GM10248 (cell line): Measurements from ENCODE around the gene UBXN2A.
A peak's percentile ranks its signal among the peaks of the same experiment; 100 is the strongest.
"Not testable (repeated sequence)": the region's sequence is repeated elsewhere in the genome, so short reads cannot be mapped to it uniquely, and the experiment has no call there.

Experiments
- CTCF ChIA-PET: fragments of 300-600 bp; sonication (Branson Sonifier 250); formaldehyde crosslinking; extraction: SDS; loops from one replicate; lab custom pipeline; 2021; ENCODE audit warnings: antibody characterized with exemption; lab: Yijun Ruan, JAX
- POLR2A ChIA-PET: fragments of 350-650 bp; sonication (Branson Sonifier 250); formaldehyde crosslinking; extraction: SDS; loops from one replicate; lab custom pipeline; 2020; ENCODE audit warnings: antibody characterized with exemption; lab: Yijun Ruan, JAX
- DNase-seq: peaks from one replicate; pipeline ENCODE4 v3.0.0; 2012; ENCODE audit errors: extremely low spot score
- TF ChIP-seq, protein P1 (sequence below): IDR thresholded peaks from 2 replicates; pipeline ENCODE4 v1.5.1; 2012; ENCODE audit warnings: mild to moderate bottlenecking, low read depth; ENCODE audit errors: extremely low read depth, missing control alignments, control extremely low read depth

UBXN2A gene

DNA sequence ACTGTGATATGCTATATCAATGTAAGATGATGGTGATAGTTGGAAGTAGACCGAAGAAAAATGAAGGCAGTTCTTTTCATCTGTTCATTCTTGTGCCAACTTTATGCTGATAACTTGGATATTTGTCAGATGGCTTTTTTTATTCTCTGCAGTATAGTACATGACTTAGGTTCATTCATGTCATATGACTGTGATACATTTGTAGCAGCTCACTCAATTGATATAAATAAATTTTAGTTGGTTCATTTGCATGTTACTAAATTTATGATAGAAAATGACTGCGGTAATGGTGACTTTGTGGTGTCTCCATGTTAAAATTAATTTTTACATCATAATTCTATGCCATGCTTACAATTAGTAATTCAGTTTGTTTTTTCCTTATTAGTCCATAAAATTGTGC lies 7.1 kb downstream of the UBXN2A start:
- POLR2A ChIA-PET = interaction anchor here (2.1 kb wide), 1 partner anchor 20 kb away, joined by 5 read pairs; the partner anchor contains the start of gene ATAD2B
- no peak for DNase-seq
- TF ChIP-seq, protein P1, sequence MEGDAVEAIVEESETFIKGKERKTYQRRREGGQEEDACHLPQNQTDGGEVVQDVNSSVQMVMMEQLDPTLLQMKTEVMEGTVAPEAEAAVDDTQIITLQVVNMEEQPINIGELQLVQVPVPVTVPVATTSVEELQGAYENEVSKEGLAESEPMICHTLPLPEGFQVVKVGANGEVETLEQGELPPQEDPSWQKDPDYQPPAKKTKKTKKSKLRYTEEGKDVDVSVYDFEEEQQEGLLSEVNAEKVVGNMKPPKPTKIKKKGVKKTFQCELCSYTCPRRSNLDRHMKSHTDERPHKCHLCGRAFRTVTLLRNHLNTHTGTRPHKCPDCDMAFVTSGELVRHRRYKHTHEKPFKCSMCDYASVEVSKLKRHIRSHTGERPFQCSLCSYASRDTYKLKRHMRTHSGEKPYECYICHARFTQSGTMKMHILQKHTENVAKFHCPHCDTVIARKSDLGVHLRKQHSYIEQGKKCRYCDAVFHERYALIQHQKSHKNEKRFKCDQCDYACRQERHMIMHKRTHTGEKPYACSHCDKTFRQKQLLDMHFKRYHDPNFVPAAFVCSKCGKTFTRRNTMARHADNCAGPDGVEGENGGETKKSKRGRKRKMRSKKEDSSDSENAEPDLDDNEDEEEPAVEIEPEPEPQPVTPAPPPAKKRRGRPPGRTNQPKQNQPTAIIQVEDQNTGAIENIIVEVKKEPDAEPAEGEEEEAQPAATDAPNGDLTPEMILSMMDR = no peak
- CTCF ChIA-PET = no interaction called here

GRCh38 chr2:23952558-23952957 lies 12.3 kb downstream of the UBXN2A start:
- ChIA-PET POLR2A (interaction anchor here (0.7 kb wide), 1 partner anchor 98 kb away, joined by 3 read pairs; no protein-coding TSS in a partner anchor), CTCF (interaction anchor here (1.3 kb wide), 1 partner anchor 131 kb away, joined by 3 read pairs; no protein-coding TSS in a partner anchor)
- DNase-seq = not testable (repeated sequence)

- ChIA-PET POLR2A (no interaction called here), CTCF (interaction anchor here (1.2 kb wide), 1 partner anchor 17 kb away, joined by 4 read pairs; no protein-coding TSS in a partner anchor)
- TF ChIP-seq, protein P1 = no peak
- no peak for DNase-seq
Observed at GRCh38 chr2:23953625-23954024, 13.4 kb downstream of the UBXN2A start.

DNA sequence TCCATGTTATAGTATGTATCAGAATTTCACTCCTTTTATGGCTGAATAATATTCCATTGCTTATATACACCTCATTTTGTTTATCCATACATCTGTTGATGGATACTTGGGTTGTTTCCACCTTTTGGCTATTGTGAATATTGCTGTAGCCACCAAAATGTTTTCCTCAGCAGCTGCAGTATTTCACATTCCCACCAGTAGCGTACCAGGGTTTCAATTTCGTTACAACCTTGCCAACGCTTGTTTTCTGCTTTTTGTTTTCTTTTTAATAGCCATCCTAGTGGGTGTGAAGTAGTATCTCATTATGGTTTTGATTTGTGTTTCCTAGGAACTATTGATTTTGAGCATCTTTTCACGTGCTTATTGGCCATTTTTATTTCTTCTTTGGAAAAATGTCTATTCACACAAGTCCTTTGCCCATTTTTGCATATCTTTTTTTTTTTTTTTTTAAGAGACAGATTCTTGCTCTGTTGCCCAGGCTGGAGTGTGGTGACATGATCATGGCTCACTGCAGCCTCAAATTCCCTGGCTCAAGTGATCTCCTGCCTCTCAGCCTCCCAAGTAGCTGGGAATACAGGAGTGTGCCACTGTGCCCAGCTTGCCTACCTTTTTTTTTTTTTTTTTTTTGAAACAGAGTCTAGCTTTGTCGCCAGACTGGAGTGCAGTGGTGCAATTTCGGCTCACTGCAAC lies 14.2 kb downstream of the UBXN2A start:
- POLR2A ChIA-PET = no interaction called here
- DNase-seq = no peak
- CTCF ChIA-PET = interaction anchor here (1.2 kb wide), 1 partner anchor 16 kb away, joined by 4 read pairs; no protein-coding TSS in a partner anchor
- TF ChIP-seq, protein P1 = no peak

DNA sequence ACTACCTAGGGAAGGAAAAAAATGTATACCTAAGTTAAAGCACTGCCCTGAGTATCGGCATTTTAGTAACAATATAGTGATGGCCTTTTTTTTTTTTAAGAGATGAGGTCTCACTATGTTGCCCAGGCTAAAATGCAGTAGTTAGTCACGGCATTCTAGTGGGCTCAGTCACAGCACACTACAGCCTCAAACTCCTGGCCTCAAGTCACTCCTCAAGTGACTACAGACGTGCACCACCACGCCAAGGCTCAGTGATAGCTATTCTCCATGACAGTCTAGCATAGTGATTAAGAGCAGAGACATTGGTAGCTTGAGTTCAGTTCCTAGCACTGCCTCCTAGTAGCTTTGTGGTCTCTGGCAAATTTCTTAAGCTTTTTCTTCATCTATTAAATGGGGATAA lies 27.6 kb downstream of the UBXN2A start:
- DNase-seq = no peak
- CTCF ChIA-PET = interaction anchor here (1.2 kb wide), 1 partner anchor 104 kb away, joined by 3 read pairs; no protein-coding TSS in a partner anchor
- TF ChIP-seq, protein P1 = no peak
- POLR2A ChIA-PET = no interaction called here

GRCh38 chr2:23976883-23977282 lies 36.6 kb downstream of the UBXN2A start:
- ChIA-PET POLR2A (no interaction called here), CTCF (no interaction called here)
- DNase-seq = no peak
- TF ChIP-seq, protein P1 = no peak

DNA sequence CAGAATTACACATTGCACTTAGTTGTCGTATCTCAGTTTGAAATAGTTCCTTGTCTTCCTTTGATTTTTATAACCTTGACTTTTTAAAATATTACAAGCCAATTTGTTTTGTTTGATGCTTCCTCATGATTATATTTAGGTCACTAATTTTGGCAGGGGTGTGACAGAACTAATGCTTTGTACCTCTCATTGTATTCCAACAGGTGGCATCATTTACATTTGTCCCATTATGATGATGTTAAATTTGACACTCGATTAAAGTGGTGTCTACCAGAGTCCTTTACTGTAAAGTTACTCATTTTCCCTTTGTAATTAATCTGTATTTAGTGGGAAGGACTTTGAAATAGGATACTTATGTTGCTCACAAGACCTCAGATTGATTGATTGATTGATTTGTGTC lies 48.1 kb downstream of the UBXN2A start:
- TF ChIP-seq, protein P1 = peak; percentile 24
- POLR2A ChIA-PET = no interaction called here
- no peak for DNase-seq
- CTCF ChIA-PET = interaction anchor here (2.1 kb wide), 1 partner anchor 10 kb away, joined by 4 read pairs; no protein-coding TSS in a partner anchor
